Peyer's patch (tissue), 4 donors: ENCODE data around the gene TFPT.

Experiments
- POLR2A ChIP-seq, 2 donors: fragments of 450-650 bp; IDR thresholded peaks; one replicate each; pipeline ENCODE4 v1.5.1; 2017; ENCODE audit warnings: antibody characterized with exemption in 2 of 2, mild to moderate bottlenecking in 2 of 2, moderate library complexity in 2 of 2
- TF ChIP-seq, protein P1 (sequence below), 6 experiments: fragments of 450-650 bp in 4 of 6; fragments of 200-600 bp in 2 of 6; sonication (generic) in 1 of 6; IDR thresholded peaks; one replicate each; pipeline ENCODE4 v1.5.1; 2017 to 2019; ENCODE audit warnings: antibody characterized with exemption in 6 of 6, mild to moderate bottlenecking in 3 of 6, moderate library complexity in 1 of 6

GRCh38 chr19:54158812-54159351 lies 43.4 kb upstream of the TFPT start:
- no peak for TF ChIP-seq POLR2A (IDR thresholded peaks at IDR 0.05)
- TF ChIP-seq, protein P1, sequence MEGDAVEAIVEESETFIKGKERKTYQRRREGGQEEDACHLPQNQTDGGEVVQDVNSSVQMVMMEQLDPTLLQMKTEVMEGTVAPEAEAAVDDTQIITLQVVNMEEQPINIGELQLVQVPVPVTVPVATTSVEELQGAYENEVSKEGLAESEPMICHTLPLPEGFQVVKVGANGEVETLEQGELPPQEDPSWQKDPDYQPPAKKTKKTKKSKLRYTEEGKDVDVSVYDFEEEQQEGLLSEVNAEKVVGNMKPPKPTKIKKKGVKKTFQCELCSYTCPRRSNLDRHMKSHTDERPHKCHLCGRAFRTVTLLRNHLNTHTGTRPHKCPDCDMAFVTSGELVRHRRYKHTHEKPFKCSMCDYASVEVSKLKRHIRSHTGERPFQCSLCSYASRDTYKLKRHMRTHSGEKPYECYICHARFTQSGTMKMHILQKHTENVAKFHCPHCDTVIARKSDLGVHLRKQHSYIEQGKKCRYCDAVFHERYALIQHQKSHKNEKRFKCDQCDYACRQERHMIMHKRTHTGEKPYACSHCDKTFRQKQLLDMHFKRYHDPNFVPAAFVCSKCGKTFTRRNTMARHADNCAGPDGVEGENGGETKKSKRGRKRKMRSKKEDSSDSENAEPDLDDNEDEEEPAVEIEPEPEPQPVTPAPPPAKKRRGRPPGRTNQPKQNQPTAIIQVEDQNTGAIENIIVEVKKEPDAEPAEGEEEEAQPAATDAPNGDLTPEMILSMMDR (IDR thresholded peaks at IDR 0.05) = no peak
